Activated naive CD8-positive, alpha-beta T cell treated with anti-CD3 and anti-CD28 coated beads for 36 hours (primary cell): Measurements from ENCODE around the gene SLTM. TPM values are rescaled to one million over a fixed set of nuclear protein-coding genes. Genes with fewer than 3 reads are reported as not detected.
"Not testable (repeated sequence)": the region's sequence is repeated elsewhere in the genome, so short reads cannot be mapped to it uniquely, and the experiment has no call there.

Experiments used
- DNase-seq: peaks from one replicate; pipeline ENCODE4 v3.0.0; 2021
- H3K27ac Mint-ChIP-seq: one replicate; pipeline ENCODE4 v1.8.0; 2022; ENCODE audit warnings: mild to moderate bottlenecking, moderate library complexity, mixed read lengths
- H3K27me3 Mint-ChIP-seq: one replicate; pipeline ENCODE4 v1.8.0; 2022; ENCODE audit warnings: mild to moderate bottlenecking, mixed read lengths
- H3K36me3 Mint-ChIP-seq: one replicate; pipeline ENCODE4 v1.8.0; 2021; ENCODE audit warnings: mild to moderate bottlenecking, mixed read lengths
- H3K4me1 Mint-ChIP-seq: one replicate; pipeline ENCODE4 v1.8.0; 2021; ENCODE audit warnings: mixed read lengths
- H3K4me3 Mint-ChIP-seq: one replicate; pipeline ENCODE4 v1.8.0; 2022; ENCODE audit warnings: mild to moderate bottlenecking, moderate library complexity, mixed read lengths
- H3K9me3 Mint-ChIP-seq: one replicate; pipeline ENCODE4 v1.8.0; 2022; ENCODE audit warnings: mixed read lengths
- total RNA-seq, 2 experiments: library from RNA; stranded (reverse); gene quantifications; one replicate each; pipeline ENCODE4 v1.2.3, GENCODE V29; 2021

Gene SLTM
- total RNA-seq, 2 experiments from 2014 or later: 93.1 to 103 TPM

DNA sequence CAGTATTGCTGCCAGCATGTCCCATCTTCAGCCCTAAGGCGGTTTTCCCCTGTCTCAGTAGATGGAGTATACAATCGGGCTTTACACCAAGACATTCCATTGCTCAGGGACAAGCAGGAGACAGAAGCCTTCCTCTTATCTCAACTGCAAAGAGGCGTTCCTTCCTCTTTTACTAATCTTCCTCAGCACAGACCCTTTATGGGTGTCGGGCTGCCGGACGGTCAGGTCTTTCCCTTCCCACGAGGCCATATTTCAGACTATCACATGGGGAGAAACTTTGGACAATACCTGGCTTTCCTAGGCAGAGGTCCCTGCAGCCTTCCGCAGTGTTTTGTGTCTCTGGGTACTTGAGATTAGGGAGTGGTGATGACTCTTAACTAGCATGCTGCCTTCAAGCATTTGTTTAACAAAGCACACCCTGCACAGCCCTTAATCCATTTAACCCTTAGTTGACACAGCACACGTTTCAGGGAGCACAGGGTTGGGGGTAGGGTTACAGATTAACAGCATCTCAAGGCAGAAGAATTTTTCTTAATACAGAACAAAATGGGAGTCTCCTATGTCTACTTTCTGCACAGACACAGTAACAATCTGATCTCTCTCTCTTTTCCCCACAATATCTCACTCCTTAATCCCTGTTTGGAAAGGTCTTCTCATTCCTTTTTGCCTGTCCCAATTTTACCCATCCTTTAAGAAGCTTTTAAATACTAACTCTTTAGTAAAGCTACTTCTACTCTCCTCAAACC lies 99.6 kb downstream of the SLTM start:
- H3K27ac Mint-ChIP-seq, H3K27me3 Mint-ChIP-seq, DNase-seq, H3K36me3 Mint-ChIP-seq, H3K4me1 Mint-ChIP-seq, H3K9me3 Mint-ChIP-seq, H3K4me3 Mint-ChIP-seq: not testable (repeated sequence)

DNA sequence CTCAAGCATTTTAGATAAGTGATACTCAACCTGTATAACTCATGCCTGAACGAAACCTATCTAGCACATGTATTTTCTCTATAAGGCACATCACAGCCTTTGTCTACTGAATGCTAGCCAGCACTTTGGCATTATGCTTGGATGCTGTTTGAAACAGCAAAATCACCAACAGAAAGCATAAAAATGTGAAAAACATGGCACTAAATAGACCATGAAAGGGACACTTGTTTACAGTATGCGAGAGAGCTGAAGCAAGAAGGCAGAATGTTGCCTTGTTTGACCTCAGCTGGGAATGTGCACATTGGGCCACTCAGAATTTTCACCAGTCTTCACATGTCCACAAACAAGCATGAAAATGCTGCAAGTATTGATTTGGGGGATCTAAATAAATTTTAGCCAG lies 102.9 kb downstream of the SLTM start:
- no peaks in the 10 kb centered on the region for H3K4me1 Mint-ChIP-seq
- no peak for DNase-seq
- H3K27me3 Mint-ChIP-seq: no peaks in the 10 kb centered on the region
- H3K27ac Mint-ChIP-seq: no peak overlapping the region
- no peaks in the 10 kb centered on the region for H3K9me3 Mint-ChIP-seq
- peaks cover 3% of the 10 kb centered on the region for H3K36me3 Mint-ChIP-seq
- H3K4me3 Mint-ChIP-seq: no peak overlapping the region

Other genes starting within 250 kb of the SLTM start
- 10 to 100 TPM; 89.3 to 91.8 TPM for gene ADAM10, start 184.0 kb downstream of the SLTM start, total RNA-seq
- 1 to 10 TPM; 9.2 to 9.8 TPM for gene MINDY2, start 162.4 kb downstream of the SLTM start, total RNA-seq
- gene RNF111, start 54.0 kb upstream of the SLTM start, total RNA-seq: 10 to 100 TPM; 19.9 to 23.1 TPM
- gene CCNB2, start 171.5 kb upstream of the SLTM start, total RNA-seq: 10 to 100 TPM; 56.3 to 58.7 TPM